Bone marrow (tissue), 2 donors: ENCODE results near the gene CDHR4.
"Not testable (repeated sequence)": the region's sequence is repeated elsewhere in the genome, so short reads cannot be mapped to it uniquely, and the experiment has no call there.

Experiments
- DNase-seq, 2 donors: peaks; one replicate each; lab custom pipeline; 2025; lab: John Stamatoyannopoulos, UW

Gene CDHR4

GRCh38 chr3:49799761-49800160, at the start of gene CDHR4:
Gene CDHR4 (minus strand): TSS chr3:49799873. CDS start chr3:49799812, 61 bp downstream.
- DNase-seq = no peak

DNA sequence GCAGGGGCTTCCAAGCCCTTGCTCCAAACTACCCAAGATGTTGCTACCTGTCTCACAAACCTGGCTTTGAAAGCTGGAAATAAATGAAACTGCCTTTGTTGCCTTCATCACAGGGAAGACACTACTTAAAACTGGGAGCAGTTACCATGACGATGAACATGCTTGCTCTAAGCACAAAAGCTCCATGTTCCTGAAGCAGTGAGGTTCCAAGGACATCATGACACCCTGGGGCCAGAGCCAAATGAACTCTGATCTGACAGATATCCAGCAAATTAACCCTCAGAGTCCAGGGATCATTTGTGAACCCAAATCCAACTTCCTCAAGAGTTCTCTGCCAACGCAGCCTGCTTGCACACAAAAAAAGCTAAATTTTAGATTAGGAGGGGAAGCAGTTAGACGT, 46.0 kb upstream of the CDHR4 start:
- DNase-seq = no peak

GRCh38 chr3:49844464-49845183, 45.0 kb upstream of the CDHR4 start:
- DNase-seq = no peak

DNA sequence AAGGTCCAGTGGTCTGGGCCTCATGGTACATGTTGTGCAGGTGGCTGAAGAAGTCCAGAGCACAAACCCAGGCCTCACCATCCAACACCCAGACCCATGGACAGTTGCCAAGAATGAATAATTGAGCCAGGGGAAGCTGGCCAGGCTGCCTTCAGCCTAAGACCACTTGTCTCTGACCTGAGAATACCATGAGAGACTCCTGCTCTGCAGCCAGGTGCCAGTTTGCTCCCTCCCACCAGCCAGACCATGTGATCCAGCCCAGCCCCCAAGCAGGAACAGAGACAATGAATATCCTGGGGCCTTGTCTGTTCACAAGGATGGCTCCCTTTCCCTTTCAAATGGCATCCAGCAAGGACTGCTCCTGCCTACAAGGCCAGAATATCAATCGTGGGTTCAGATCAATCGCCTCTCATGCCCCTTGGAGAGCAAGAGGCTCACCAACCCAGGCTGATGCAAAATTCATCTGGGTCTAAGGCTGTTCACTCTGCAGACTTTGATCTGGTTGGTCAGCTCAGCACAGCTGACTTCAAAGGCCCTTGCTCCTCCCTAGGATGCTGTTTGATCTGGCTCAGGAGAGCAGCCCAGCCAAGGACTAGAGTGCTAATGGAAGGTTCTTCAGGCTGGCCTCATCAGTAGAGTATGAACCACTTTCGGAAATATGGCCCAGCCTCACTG, 43.3 kb upstream of the CDHR4 start:
- DNase-seq = no peak

DNA sequence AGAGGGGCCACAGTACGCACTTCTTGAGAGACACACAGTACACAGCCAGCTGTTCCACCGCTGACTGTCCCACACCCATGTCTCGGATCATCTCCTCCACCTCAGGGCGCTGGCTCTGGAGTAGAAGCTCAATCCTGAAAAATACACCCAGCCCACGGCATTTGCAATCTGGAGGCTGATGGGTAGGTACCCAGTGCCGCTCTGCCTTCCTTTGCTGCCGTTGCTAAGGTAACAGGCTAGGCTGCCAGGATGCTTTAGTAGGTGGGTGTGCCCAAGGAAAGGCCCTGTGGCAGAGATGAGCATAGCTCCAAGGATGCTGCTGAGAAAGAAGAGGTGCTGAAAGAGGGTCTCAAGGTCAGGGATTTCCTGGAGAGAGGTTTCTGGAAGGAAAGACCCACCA, 42.1 kb upstream of the CDHR4 start:
- no peak for DNase-seq

DNA sequence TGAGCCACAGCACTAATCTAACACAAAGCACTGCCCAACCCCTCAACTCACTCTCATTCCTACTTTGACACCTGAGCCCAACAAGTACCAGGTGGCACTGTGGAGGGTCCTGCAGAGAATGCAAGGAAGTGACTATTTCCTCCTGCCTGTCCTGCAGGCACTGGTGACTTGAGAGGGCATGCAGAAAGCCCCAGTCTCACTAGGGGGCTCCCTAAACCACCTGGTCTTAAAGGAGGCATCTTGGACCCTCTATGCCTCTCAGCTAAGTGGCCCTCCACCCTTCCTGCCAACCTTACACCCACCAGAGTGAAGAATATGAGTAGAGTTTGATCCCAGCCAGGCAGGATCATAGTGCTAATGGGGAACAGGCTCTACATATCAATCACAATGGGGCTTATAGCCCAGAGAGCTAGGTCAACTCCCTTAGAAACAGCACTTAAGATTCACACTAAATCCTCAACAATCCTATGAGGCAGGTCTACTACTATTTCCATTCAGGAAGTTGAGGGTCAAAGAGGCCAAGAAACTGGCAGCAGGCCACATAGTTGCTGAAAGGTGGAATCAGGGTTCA, 41.5 kb upstream of the CDHR4 start:
- DNase-seq = peak in 1 of 2 donors; percentile 41

- no peak for DNase-seq
These were observed 40.7 kb upstream of the CDHR4 start for GRCh38 chr3:49840388-49840787.

GRCh38 chr3:49839193-49839809, 39.6 kb upstream of the CDHR4 start:
- DNase-seq = peak; percentile 12 to 91

DNA sequence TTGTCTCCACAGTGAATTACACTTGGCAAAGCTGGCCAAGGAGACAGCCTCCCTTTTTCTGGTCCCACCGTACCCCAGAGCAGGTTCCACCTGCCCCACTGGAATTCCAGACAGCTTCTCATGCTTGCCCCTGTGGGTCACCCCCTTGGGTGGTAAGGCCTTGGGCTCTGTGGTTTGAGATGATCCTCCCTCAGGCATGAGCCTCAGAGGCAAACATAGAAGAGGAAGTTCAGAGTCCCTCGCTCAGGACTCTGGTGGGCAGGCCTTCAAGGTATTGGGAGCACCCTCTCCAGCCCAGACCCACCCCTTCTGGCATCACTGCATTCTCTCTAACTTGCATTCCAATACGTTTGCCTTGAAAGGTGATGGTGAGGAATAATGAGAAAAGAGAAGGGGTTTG, 31.7 kb upstream of the CDHR4 start:
- DNase-seq = peak in 1 of 2 donors; percentile 25

- no peak for DNase-seq
These were observed 26.3 kb upstream of the CDHR4 start for GRCh38 chr3:49826016-49826415.

- DNase-seq = not testable (repeated sequence)
These were observed 23.5 kb upstream of the CDHR4 start for GRCh38 chr3:49823131-49823530.

GRCh38 chr3:49813497-49814174, 14.0 kb upstream of the CDHR4 start, which contains the start of gene UBA7:
Gene UBA7 (minus strand): TSS chr3:49813953. CDS start chr3:49813787, 166 bp downstream.
- DNase-seq = peak in 1 of 2 donors; percentile 73

DNA sequence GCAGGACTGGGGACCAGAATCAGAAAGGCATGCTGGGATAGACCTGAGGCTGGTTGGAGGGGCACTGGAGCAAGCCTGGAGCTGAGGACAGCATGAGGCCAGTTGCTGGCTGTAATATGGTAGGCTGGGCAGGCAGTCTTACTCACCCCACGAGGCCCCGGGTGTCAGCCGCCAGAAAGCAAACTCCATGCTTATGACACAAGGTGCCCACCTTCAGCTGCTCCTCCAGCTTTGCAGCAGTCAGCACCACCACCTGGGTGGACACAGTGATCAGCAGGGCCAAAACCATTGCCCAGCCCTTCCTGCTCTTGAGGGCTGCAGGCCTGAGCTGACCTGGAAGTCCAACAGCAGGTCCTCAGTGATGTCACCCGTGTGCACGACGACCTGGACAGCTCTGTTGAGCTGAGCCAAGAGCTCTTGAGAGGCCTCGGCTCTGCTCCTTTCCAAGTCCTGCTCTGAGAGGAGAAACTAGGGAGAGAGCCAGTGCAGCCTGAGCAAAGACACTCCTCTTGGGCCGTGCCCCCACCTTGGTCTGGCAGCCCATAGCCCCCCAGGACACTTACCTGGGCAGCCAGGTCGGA, 13.3 kb upstream of the CDHR4 start:
- DNase-seq = no peak

DNA sequence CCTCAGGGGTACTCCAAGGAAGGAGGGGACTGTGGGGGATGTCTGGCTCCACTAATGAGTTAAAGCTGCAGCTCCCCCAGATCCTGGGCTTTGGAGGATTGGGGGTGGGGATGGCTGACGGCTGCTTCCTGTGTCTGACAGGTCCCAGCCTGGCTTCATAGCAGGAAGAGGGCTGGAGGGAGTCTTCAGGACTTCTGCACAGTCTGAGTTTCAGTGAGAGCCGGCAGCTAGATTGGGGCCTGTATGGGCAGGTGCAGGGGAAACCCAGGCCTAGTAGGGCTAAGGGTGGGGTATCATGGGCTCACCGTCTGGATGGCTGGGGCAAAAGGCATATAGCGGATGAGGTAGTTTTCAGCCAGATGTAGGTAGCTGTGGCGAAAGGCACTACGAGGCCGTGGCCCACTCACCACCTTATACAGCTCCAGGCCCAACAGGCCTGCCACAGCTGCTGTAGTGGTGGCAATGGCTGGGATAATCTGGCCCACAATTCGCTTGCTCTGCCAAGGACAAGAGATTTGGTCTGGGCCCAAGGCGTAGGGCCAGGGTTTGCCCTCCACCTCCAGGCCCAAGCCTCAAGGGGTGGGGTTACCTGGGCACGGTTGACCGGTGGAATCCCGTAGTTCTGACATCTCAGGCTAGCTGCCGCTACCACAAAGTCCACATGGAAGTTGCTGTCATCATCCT, 7.9 kb upstream of the CDHR4 start:
- peak in 1 of 2 donors; percentile 81 for DNase-seq

DNA sequence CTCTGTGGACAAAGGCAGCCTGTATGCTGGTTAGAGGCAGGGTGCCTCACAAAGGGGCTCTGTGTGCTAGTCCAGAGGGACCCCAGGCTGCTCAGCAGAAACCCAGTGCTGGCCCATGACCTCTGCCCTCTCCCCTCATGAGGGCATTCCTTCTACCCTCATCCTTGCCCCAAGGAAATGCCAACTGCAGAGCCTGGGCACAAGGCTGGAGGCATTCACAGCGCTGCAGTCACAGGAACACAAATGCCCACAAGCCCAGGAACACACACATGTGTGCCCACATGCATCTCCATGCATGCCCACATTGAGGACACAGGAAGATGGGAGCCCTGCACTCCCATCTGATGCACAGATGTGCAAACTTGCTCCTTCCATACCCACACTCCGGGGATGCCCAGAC, 7.2 kb upstream of the CDHR4 start:
- no peak for DNase-seq

GRCh38 chr3:49805897-49806701, 6.4 kb upstream of the CDHR4 start:
- peak in 1 of 2 donors; percentile 95 for DNase-seq

DNA sequence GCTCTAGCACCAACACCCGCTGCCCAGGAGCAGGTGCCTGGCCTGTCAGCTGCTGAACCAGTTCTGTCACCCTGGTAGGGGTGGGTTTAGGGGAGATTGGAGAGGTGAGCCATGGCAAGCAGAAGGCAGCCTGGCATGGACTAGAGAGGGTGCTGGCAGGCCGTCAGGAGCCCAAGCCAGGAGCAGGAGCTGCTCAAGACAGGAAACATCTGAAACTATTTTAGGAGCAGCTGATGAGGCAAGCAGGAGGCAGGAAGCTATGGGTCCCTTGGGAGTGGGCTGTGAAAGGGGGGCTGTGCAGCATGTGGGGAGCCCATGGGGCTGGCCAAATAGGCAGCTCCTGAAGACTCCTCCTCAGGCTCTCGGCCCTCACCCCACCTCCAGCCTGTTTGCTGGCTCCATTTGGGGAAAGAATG, 5.7 kb upstream of the CDHR4 start:
- peak in 1 of 2 donors; percentile 99 for DNase-seq

- no peak for DNase-seq
These were observed 4.7 kb upstream of the CDHR4 start for GRCh38 chr3:49804141-49805041.
